Measurements from ENCODE around the gene PCMTD2. TPM values are rescaled to one million over a fixed set of nuclear protein-coding genes. Genes with fewer than 3 reads are reported as not detected.

The PCMTD2 gene
- total RNA-seq, 4 donors from 2014 or later = 51.3 to 96.9 (median 75.4) TPM

DNA sequence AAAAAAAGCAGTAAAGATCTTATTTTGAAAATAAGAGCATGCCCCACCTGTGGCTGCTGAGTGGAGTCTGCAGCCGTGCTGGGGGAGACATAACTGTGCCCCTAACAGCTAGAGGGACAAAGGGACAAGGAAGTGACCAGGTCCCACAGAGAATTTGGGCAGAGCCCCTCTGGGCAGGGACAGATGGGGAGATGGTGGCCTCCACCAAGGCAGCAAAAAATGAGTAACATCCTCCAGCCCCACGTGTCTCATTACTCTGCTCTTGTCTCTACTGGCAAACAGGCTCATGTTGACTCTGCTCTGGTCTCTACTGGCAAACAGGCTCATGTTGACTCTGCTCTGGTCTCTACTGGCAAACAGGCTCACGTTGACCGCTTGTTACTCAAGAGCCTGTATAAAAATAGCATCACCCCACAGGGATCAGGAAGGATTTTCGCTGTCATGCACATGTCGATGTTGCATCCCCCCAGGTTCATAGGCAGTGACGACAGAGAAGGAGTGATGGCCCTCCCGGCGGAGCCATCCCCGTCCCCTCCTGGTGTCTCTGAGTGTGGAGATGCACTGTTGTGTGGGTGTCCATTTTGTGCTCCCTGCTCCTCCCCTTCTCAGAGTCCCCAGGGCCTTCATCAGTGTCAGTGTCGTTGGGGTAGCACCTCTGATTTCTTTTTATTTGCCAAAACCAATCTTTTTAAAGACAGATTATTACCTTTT lies 17.3 kb upstream of the PCMTD2 start:
- TF ChIP-seq POLR2A (IDR thresholded peaks at IDR 0.05) = no peak
- TF ChIP-seq CTCF (IDR thresholded peaks at IDR 0.05 in 4 of 5, conservative IDR thresholded peaks at IDR 0.05 in 1 of 5) = no peak
- peak overlapping the region in 2 of 4 donors; percentile 19 to 39 for H3K27ac ChIP-seq
- H3K9me3 ChIP-seq = no peaks in the 10 kb centered on the region
- peaks cover 3 to 21% of the 10 kb centered on the region in 2 donors for H3K4me1 ChIP-seq
- ATAC-seq (peak; percentile 53 to 59), DNase-seq (no peak)
- no peaks in the 10 kb centered on the region for H3K36me3 ChIP-seq
- H3K4me3 ChIP-seq = no peak overlapping the region
- intact Hi-C loops (cut with DNase I; ENCODE audit: low total_unique reads) = no loop called here
- no peaks in the 10 kb centered on the region for H3K27me3 ChIP-seq
- in situ Hi-C loops (cut with MboI; ENCODE audit: low sequenced_read_pairs in 4 of 4) = no loop called here

GRCh38 chr20:64238851-64239387 lies 16.6 kb upstream of the PCMTD2 start:
- DNase-seq (no peak), ATAC-seq (no peak)
- no peak overlapping the region for H3K4me3 ChIP-seq
- TF ChIP-seq POLR2A (IDR thresholded peaks at IDR 0.05) (no peak), CTCF (IDR thresholded peaks at IDR 0.05 in 4 of 5, conservative IDR thresholded peaks at IDR 0.05 in 1 of 5) (no peak)
- H3K9me3 ChIP-seq = no peaks in the 10 kb centered on the region
- H3K27ac ChIP-seq = peak overlapping the region in 1 of 4 donors; percentile 39
- H3K27me3 ChIP-seq = no peaks in the 10 kb centered on the region
- H3K4me1 ChIP-seq = peaks cover 0 to 15% of the 10 kb centered on the region in 2 donors
- in situ Hi-C loops (cut with MboI; ENCODE audit: low sequenced_read_pairs in 4 of 4) = no loop called here
- no peaks in the 10 kb centered on the region for H3K36me3 ChIP-seq
- intact Hi-C loops (cut with DNase I; ENCODE audit: low total_unique reads) = no loop called here

DNA sequence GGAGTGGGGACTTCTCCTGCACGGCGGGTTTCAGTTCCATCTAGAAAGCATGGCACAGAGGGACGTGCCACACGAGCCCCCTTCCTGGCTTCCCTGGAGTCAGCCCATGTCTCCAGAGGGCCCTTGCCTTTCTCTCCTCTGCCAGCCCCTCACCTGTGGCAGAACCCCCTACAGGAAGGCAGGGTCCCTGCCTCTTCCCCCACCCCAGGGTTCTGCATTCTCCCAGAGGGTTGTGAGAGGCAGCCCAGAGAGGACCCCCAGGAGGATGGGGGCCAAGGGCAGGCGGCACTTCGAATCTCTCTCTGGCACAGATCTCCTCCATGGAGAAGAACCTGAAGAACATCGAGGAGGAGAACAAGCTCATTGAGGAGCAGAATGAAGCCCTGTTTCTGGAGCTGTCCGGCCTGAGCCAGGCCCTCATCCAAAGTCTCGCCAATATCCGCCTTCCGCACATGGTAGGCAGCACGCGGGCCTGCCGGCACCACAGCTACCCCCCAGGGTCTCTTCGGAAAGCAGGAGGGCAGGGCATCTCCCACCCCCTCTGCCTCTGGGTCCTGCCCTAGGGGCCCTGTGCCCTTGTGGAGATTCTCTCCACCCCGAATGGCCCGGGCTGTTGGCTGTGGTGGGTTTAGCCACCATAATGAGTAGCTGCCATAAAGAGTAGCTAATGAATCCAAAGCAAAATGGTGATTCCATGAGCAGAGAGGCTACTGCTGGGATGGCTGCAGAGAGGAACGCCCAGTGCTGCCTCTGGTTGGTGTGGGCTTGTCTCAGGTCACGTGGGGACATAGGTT lies 15.9 kb upstream of the PCMTD2 start:
- H3K9me3 ChIP-seq = no peaks in the 10 kb centered on the region
- peaks cover 0 to 10% of the 10 kb centered on the region in 2 donors for H3K4me1 ChIP-seq
- intact Hi-C loops (cut with DNase I; ENCODE audit: low total_unique reads) (no loop called here), in situ Hi-C loops (cut with MboI; ENCODE audit: low sequenced_read_pairs in 4 of 4) (no loop called here)
- no peak for TF ChIP-seq CTCF (IDR thresholded peaks at IDR 0.05 in 4 of 5, conservative IDR thresholded peaks at IDR 0.05 in 1 of 5)
- no peak for TF ChIP-seq POLR2A (IDR thresholded peaks at IDR 0.05)
- no peak overlapping the region for H3K4me3 ChIP-seq
- no peak for ATAC-seq
- no peaks in the 10 kb centered on the region for H3K27me3 ChIP-seq
- H3K27ac ChIP-seq = no peak overlapping the region
- no peak for DNase-seq
- no peaks in the 10 kb centered on the region for H3K36me3 ChIP-seq

DNA sequence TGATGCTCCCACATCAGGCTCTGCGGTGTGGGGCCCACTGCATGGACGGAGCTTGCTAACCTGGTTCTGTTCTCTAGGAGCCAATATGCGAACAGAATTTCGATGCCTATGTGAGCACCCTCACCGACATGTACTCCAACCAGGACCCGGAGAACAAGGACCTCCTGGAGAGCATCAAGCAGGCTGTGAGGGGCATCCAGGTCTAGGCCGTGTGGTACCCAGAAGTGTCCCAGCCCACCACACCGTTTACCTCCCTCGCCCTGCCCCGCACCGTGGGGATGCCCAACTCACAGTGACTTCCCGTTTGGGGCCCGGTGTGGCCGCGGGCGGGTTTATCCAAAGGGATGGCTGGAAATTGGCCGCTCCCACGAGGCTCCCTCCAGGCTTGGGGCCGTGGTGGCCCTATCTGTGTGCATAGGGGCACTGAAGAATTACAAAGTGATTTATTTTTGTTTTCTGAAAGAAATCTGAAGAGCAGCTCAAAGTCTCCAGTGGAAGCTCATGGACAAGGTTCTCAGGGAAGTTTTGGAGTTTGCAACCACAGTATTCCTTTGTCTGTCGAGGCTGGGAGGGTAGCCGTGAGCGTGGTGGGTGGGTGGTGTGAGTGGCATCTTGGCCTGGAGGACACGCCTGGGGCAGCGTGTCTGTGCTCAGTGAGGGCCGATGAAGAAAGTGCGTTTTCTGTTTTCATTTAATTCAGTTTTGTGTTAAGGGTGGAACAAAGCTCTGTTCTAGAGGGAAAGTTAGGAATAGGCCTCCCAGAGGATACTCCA lies 15.1 kb upstream of the PCMTD2 start:
- in situ Hi-C loops (cut with MboI; ENCODE audit: low sequenced_read_pairs in 4 of 4) (no loop called here), intact Hi-C loops (cut with DNase I; ENCODE audit: low total_unique reads) (no loop called here)
- Histone ChIP-seq H3K36me3 (no peaks in the 10 kb centered on the region), H3K9me3 (no peaks in the 10 kb centered on the region), H3K27ac (no peak overlapping the region), H3K27me3 (no peaks in the 10 kb centered on the region), H3K4me3 (no peak overlapping the region), H3K4me1 (peaks cover 0 to 10% of the 10 kb centered on the region in 2 donors)
- DNase-seq (no peak), ATAC-seq (no peak)
- TF ChIP-seq POLR2A (IDR thresholded peaks at IDR 0.05) = no peak
- TF ChIP-seq CTCF (IDR thresholded peaks at IDR 0.05 in 4 of 5, conservative IDR thresholded peaks at IDR 0.05 in 1 of 5) = no peak
